ENCODE measurements around the gene FXYD3.

DNA sequence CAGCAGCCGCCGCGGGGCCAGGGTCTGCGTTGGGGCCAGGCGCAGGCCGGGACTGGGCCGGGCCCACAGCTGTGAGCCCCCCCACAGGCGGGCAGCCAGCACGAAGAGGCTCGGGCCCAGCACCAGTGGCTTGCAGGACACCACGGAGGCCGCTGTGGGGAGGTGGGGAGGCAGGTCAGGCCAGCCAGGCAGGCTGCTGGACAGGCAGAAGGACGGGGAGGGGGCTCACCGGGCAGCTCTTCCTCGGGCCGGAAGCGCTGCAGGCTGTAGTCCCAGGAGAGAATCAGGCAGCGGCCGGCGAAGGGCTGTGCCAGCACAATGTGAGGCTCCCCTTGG is 11.0 kb downstream of the FXYD3 start:
- TF ChIP-seq, protein P1, sequence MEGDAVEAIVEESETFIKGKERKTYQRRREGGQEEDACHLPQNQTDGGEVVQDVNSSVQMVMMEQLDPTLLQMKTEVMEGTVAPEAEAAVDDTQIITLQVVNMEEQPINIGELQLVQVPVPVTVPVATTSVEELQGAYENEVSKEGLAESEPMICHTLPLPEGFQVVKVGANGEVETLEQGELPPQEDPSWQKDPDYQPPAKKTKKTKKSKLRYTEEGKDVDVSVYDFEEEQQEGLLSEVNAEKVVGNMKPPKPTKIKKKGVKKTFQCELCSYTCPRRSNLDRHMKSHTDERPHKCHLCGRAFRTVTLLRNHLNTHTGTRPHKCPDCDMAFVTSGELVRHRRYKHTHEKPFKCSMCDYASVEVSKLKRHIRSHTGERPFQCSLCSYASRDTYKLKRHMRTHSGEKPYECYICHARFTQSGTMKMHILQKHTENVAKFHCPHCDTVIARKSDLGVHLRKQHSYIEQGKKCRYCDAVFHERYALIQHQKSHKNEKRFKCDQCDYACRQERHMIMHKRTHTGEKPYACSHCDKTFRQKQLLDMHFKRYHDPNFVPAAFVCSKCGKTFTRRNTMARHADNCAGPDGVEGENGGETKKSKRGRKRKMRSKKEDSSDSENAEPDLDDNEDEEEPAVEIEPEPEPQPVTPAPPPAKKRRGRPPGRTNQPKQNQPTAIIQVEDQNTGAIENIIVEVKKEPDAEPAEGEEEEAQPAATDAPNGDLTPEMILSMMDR (IDR thresholded peaks at IDR 0.05; ENCODE audit: low read depth, low read length) = no peak
- no peak for TF ChIP-seq EZH2phosphoT487 (IDR thresholded peaks at IDR 0.05; ENCODE audit: low read depth)

Measured in OCI-LY3 (cell line).